Bronchial epithelial cell (primary cell): ENCODE data around the gene GMPPA. TPM values are rescaled to one million over a fixed set of nuclear protein-coding genes. Genes with fewer than 3 reads are reported as not detected.
A peak's percentile ranks its signal among the peaks of the same experiment; 100 is the strongest.

Source experiments
- DNase-seq: peaks from one replicate; pipeline ENCODE4 v3.0.0-alpha.2; 2010; ENCODE audit warnings: low read depth
- FAIRE-seq: peaks from 2 replicates; lab custom pipeline; 2011; peaks lifted over from hg19 to GRCh38; lab: Jason Lieb, UNC
- H3K27me3 ChIP-seq: 2 replicates; pipeline ENCODE4 v1.5.1; 2011; ENCODE audit warnings: low read length; ENCODE audit not compliant: control insufficient read depth, insufficient read depth
- H3K36me3 ChIP-seq: 2 replicates; pipeline ENCODE4 v1.5.1; 2011; ENCODE audit warnings: low read length; ENCODE audit not compliant: control insufficient read depth, insufficient read depth
- H3K4me3 ChIP-seq: 2 replicates; pipeline ENCODE4 v1.5.1; 2011; ENCODE audit warnings: mild to moderate bottlenecking, low read depth, low read length, control low read depth
- CTCF ChIP-seq: IDR thresholded peaks from 2 replicates; pipeline ENCODE4 v1.5.1; 2011; ENCODE audit warnings: mild to moderate bottlenecking, moderate library complexity, low read length, control low read depth, inconsistent platforms; ENCODE audit not compliant: insufficient read depth, severe bottlenecking
- total RNA-seq: library from RNA; depleted of rRNA; stranded (reverse); fragments of >200 nt; gene quantifications from 2 replicates; pipeline ENCODE4 v1.2.1, GENCODE V29; 2014

GMPPA gene
- total RNA-seq, 1 donor from 2014 or later = 49.0 TPM

GRCh38 chr2:219545943-219546352, 47.3 kb downstream of the GMPPA start:
- DNase-seq (no peak), FAIRE-seq (no peak)
- Histone ChIP-seq H3K4me3 (no peak overlapping the region), H3K36me3 (peaks cover 2% of the 10 kb centered on the region), H3K27me3 (no peaks in the 10 kb centered on the region)
- TF ChIP-seq CTCF = no peak

- Histone ChIP-seq H3K36me3 (no peaks in the 10 kb centered on the region), H3K27me3 (no peaks in the 10 kb centered on the region), H3K4me3 (no peak overlapping the region)
- FAIRE-seq (no peak), DNase-seq (no peak)
- no peak for TF ChIP-seq CTCF
Observed at GRCh38 chr2:219547621-219548020, 48.9 kb downstream of the GMPPA start.

GRCh38 chr2:219548990-219549389, 50.3 kb downstream of the GMPPA start:
- FAIRE-seq (no peak), DNase-seq (no peak)
- H3K27me3 ChIP-seq = peaks cover 3% of the 10 kb centered on the region
- no peak for TF ChIP-seq CTCF
- H3K4me3 ChIP-seq = no peak overlapping the region
- H3K36me3 ChIP-seq = no peaks in the 10 kb centered on the region

- no peak overlapping the region for H3K4me3 ChIP-seq
- H3K36me3 ChIP-seq = no peaks in the 10 kb centered on the region
- H3K27me3 ChIP-seq = peaks cover 3% of the 10 kb centered on the region
- FAIRE-seq = no peak
- no peak for DNase-seq
- TF ChIP-seq CTCF = no peak
Observed at GRCh38 chr2:219549619-219550018, 50.9 kb downstream of the GMPPA start.

GRCh38 chr2:219551441-219552381, 53.0 kb downstream of the GMPPA start:
- Histone ChIP-seq H3K36me3 (no peaks in the 10 kb centered on the region), H3K27me3 (peaks cover 3% of the 10 kb centered on the region), H3K4me3 (peak overlapping the region; percentile 62)
- TF ChIP-seq CTCF = no peak
- FAIRE-seq = no peak
- peak; percentile 22 for DNase-seq
